Stromal cell of bone marrow (primary cell): Measurements from ENCODE around the gene TTC31.
"Not testable (repeated sequence)": the region's sequence is repeated elsewhere in the genome, so short reads cannot be mapped to it uniquely, and the experiment has no call there.

Experiments
- DNase-seq: peaks from one replicate; pipeline ENCODE4 v3.0.0-alpha.2; 2012; ENCODE audit warnings: low read depth

TTC31 gene

GRCh38 chr2:74482801-74483674, at the start of gene TTC31, which contains the start of gene CCDC142:
Gene TTC31 (plus strand): TSS chr2:74483081. CDS start chr2:74483096, 15 bp downstream.
Gene CCDC142 (minus strand): TSS chr2:74482998. CDS start chr2:74482837, 161 bp downstream.
- DNase-seq = peak; percentile 93

- no peak for DNase-seq
These were observed 46.6 kb upstream of the TTC31 start for GRCh38 chr2:74436111-74436805.

- DNase-seq = no peak
These were observed 45.8 kb upstream of the TTC31 start for GRCh38 chr2:74436848-74437695.

GRCh38 chr2:74438248-74438647, 44.6 kb upstream of the TTC31 start:
- no peak for DNase-seq

GRCh38 chr2:74439373-74439772, 43.5 kb upstream of the TTC31 start:
- DNase-seq = no peak

- DNase-seq = no peak
These were observed 43.0 kb upstream of the TTC31 start for GRCh38 chr2:74439803-74440377.

- DNase-seq = no peak
These were observed 42.3 kb upstream of the TTC31 start for GRCh38 chr2:74440378-74441169.

- DNase-seq = no peak
These were observed 41.7 kb upstream of the TTC31 start for GRCh38 chr2:74441170-74441689.

GRCh38 chr2:74441690-74442482, 41.0 kb upstream of the TTC31 start, which contains the start of gene RTKN:
Gene RTKN (minus strand): TSS chr2:74441937. CDS start chr2:74441816, 121 bp downstream.
- no peak for DNase-seq

GRCh38 chr2:74442483-74443297, 40.2 kb upstream of the TTC31 start:
- DNase-seq = not testable (repeated sequence)

GRCh38 chr2:74444498-74445318, 38.2 kb upstream of the TTC31 start:
- DNase-seq = no peak

GRCh38 chr2:74447230-74447999, 35.5 kb upstream of the TTC31 start:
- no peak for DNase-seq

- DNase-seq = no peak
These were observed 34.1 kb upstream of the TTC31 start for GRCh38 chr2:74448771-74449170.

GRCh38 chr2:74450570-74451190, 32.2 kb upstream of the TTC31 start:
- no peak for DNase-seq

- peak; percentile 96 for DNase-seq
These were observed 28.0 kb upstream of the TTC31 start, which contains the start of gene INO80B for GRCh38 chr2:74454654-74455511. Gene INO80B (plus strand): TSS chr2:74455087. CDS start chr2:74455117, 30 bp downstream.

GRCh38 chr2:74457129-74457548, 25.7 kb upstream of the TTC31 start:
- no peak for DNase-seq
